HG03060 (cell line): ENCODE measurements around the gene SF3A1.
"Not testable (repeated sequence)": the region's sequence is repeated elsewhere in the genome, so short reads cannot be mapped to it uniquely, and the experiment has no call there.

Experiments used
- ATAC-seq: cut with Tn5 transposase; IDR thresholded peaks from one replicate; pipeline ENCODE4 v1.9.1; 2021; ENCODE audit warnings: low read depth, moderate number of reproducible peaks; ENCODE audit not compliant: unreplicated experiment

SF3A1 gene

DNA sequence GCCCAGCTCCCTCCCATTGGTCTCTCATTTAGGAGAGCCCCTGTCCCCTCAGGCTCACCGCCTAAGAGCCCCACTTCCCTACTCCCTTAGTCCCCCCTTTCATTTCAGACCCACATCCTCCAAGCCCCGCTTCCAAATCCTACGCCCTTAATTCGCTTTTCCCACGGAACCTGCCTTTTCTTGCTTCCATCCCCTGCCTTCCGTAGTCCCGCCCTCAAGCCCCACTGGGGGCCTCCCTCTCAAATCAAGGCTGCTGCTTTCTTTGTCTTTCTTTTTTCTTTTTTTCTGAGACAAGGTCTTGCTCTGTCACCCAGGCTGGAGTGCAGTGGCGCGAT is 509 bp upstream of the SF3A1 start:
- ATAC-seq, result no peak

DNA sequence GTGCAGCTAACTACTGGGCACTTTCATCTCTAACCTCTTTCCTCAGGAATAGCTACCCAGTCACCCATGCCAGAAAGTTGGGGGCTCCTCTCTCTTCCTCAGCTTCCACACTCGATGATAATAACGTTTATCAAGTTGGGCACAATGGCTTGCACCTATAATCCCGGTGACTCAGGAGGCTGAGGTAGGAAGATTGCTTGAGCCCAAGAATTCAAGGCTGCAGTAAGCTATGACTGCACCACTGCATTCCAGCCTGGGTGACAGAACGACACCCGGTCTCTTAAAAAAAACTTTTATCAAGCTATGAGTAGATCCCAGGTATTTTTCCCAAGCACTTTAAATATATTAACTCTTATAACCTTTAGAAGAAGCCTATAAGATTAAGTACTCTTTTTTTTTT is 2.0 kb downstream of the SF3A1 start:
- no peak for ATAC-seq

DNA sequence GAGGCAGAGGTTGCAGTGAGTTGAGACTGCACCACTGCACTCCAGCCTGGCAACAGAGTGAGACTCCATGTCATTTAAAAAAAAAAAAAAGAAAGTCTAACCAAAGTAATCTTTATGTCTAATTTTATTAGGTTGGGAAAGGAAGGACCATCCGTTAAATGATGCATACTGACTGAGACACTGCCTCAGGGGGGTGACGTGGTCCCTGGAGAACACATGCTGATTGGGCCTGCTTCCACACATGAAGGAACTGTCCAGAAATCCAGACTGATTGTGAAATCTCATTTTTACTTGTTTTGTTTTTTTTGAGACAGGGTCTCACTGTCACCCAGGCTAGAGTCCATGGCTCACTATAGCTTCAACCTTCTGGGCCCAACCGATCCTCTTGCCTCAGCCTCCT is 5.5 kb downstream of the SF3A1 start:
- no peak for ATAC-seq

DNA sequence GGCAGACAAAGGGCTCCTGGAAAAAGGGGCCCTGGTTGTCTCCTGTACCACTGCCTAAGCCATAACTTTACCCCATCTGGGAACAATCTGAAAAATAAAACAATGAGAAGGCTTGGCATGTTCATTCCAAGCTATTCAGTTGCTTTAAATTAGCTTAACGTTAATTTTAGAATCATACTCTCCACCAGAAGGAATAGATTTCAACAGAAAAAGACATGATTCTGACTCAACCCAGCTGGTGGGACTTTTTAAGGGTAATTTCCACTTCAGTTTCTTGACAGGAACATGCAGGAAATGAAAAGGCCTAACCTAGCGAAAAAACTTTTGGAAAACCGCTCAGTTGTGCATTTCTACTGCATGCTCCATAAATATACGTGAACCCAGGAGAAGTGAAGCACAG is 7.9 kb downstream of the SF3A1 start:
- no peak for ATAC-seq

DNA sequence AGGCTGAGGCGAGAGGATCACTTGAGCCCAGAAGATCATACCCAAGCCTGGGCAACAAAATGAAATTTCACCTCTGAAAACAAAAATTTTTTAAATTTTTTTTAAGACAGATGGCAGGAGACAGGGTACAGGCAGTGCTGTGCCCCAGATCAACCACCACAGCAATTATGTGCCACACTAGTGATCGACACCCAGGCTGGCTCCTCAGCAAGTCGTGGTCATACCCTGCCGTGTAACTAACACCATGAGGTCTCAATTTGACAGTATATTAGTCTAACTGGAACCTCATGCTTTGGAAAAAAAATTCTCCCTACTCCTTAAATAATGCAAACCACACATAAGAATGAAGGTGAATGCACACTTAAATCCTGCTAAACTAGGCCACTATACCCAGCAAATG is 8.3 kb downstream of the SF3A1 start:
- ATAC-seq, result no peak

DNA sequence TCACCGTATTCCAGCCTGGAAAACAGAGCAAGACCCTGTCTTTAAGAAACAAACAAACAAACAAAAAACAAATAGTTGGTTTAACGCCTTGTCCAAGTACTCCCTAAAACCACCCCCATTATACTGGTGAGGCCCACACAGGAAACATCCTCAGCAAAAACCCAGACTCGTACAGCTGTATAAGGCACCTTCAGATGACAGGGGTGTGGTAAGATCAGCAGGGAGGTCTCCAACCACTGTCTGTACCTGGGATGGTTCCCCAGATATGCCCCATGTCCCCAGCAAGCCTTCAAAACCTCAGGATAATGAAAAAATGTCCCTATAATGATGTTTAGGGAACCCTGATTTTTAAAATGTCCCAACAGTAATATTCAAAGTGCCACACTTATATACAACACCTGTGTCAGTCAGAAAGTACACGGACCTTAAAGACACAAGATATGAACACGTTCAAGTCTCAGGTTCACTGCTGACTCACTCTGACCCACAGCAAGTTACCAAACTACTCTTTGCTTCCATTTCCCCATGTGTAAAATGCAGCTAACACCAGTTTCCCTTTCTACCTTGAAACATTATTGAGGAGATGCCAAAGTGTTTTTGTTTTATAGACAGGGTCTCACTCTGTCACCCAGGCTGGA is 9.3 kb downstream of the SF3A1 start:
- no peak for ATAC-seq

DNA sequence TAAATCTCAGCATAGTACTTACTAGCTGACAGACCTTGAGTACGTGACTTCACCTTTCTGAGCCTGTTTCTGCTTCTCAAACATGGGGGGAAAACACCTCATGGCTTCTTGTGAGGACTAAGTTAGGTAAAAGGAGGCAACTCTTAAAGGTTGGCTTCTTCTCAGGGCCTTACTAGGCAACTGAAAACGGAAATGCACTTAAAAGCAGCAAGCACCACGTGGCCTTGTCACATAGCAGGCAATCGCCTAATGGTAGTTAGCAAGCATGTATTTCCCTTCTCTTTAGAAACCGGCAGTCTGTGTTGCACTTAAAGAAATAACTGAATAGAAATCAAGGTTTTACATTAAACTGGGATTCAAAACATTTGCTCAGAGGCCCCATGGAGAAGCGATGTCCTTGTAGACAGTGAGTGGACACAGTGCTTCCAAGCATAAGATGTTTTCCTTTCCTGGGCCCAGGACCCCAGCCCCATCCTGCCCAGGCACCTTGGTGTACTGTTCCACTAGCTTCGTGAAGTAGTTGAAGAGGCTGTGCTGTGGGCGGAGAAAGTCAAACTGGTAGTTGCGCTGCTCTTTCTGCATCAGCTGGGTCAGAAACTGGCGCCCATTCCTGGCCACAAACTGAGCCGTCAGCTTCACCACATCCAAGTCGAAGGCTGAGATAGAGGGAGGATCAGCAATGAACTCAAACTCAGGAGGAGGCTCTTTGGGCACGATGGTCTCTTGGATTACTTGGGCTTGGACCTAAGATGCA is 12.1 kb downstream of the SF3A1 start:
- ATAC-seq, result no peak

DNA sequence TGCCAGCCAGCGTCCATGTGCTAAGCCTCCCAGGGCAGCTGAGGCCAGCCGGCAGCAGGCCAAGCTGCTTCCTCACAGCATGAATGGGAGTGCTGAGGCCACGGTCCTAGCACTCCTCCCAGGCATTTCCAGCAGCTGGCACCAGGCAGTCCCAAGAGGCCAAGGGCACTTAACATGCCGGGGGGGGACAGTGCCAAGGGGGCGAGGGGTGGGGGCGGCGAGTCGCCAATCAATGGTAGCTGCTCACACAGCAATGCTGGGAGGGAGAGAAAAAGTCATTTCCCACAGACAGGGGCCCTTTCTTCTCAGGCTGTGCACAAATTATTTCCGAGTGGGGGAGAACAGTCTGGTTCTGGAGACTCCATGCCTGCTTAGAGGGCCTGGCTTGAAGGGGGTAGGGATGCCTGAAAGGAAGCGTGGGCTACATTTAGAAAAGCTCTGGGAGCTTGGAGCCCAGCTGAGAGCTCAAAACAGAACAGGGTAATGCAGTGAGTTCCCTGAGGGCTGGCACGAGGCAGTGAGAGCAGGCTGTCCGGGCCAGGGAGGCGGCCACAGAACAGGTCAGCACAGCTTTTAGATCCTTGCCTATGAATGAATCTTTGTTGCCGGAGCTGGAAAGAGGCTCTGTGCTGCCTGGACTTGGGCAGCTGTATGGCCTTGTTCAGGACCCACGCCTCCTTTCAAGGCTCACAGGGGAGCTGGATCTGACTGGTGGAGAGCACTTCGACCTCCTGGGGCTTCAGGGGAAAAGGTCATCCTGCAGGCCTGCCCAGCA is 15.6 kb downstream of the SF3A1 start:
- no peak for ATAC-seq

DNA sequence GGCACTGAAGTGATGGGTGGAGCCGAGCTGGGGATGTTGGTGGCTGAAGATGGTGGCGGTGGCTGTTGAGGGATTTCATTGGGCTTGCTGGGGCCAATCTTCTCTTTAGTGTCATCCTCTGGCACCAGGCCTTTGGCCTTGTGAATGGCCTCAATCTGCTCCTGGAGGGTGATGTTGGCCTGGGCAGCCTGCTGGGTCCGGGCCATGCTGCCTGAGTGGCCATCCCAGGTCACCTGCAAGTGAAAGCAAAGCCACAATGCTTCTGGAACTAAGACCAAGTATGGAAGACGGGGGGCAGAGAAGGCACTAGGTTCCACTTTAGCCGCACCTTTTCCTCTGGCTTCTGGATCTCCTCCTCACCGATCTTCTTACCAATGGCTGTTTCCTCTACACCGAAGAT is 17.9 kb downstream of the SF3A1 start:
- ATAC-seq, result no peak

DNA sequence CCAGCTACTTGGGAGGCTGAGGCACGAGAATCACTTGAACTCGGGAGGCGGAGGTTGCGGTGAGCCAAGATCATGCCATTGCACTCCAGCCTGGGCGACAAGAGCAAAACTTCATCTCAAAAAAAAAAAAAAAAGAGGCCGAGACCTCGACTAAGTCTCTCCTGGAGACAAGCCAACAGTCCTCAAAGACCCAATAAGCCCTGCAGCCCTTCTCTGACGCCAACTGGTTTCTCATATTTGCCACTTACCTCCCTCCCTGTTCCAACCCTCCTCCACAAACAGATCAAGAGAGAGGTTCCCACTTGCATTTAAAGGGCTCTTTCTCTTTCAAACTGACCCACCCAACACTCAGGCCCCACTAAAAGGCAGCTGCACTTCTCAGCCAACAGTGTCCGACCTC is 18.4 kb downstream of the SF3A1 start:
- not testable (repeated sequence) for ATAC-seq

DNA sequence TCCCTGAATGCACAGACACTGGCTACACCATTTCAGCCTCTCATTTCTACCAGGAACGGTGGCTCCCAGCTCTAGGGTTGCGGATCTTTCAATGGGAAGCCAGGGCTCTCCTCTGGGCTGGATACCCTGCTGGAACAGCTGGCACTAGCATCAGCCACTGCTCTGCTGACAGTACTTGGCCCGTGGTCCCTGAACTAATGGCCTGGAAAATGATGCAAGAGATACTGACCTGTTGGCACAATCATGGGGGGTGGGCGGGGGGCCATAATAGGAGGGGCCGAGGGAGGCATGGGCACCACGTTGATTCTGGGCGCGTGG is 19.3 kb downstream of the SF3A1 start:
- ATAC-seq, result no peak

DNA sequence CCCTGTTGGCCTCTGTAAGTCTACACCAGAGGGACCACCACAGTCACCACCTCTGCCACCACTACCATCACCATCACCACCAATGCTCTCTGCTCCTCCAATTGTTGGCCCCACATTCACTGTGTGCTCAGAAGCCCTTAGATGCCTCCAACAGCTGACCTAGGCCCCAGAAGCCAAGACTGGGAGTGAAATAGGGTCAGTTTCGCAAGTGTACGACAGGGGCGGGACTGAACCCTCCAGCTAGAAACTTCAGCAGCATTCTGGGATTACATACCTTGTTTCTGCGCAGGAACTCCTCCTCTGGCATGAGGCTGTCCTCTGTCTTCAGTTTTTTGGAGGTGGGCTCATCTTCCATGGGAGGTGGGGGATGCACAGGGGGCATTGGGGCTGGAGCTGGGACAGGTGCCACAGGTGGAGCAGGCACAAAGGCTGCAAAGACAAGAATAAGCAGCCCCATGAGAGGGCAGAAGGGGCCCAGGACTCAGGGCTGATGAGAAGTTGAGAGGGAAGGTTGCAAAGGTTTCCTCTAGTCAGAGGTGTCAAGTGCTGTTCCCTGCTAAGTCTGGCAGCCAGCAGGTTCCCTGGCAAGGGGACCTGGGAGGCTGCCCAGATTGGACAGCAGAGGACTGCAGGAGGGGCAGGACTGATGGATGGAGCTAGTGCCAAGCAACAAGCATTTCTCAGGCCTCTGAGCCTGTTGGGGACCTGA is 19.8 kb downstream of the SF3A1 start:
- ATAC-seq, result no peak

DNA sequence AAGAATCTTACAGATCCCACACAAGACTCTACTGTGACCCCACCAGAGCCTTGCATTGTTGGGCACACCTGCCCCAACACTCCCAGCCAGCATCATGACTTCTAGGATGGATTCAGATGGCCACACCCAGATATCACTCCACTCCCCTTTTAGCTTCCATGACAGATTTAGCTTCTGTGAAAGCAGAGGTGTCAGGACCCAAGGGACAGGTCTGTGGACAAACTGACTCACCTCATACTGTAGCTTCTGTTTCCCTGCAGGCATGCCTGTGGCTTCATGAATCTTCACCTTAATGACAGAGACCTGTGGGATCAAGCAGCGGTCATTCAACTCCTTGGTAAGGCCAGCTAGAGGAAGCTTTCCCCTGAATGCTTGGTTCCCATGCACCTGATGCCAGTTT is 21.5 kb downstream of the SF3A1 start:
- ATAC-seq, result no peak

DNA sequence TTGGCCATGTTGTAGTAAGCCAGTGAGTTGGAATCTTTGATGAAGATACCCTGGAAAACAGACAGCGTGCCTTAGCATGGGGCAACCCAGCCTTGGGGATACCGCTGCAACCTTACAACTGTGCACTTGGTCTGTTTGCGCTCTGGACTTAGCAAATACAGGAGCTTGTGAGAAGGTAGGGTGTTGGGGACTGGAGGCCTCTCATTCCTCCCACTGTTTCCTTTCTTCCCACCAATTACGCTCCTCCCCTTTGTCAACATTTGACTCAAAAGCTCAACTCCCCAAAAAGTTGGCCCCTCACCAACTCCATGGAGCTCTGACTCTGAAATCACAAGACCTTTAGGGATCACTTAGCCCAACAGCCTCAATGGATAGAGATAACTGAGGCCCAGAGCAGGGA is 22.0 kb downstream of the SF3A1 start:
- ATAC-seq, result no peak

DNA sequence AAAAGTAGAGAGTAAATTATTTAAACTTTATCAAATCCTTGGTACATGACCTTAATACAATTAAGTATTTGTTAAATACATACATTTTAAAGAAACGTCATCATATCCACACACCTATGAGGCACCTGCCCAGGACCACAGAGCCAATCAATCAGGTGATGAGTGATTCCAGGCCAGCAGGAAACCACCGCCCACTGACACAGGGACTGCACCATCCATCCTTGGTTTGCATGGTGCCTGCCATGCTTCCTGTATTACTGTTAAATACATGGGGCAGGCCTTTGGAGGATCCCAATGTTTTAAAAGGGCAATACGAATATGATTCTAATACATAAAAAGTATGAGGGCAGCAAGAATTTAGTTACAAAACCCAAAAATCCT is 23.0 kb downstream of the SF3A1 start:
- ATAC-seq, result no peak

DNA sequence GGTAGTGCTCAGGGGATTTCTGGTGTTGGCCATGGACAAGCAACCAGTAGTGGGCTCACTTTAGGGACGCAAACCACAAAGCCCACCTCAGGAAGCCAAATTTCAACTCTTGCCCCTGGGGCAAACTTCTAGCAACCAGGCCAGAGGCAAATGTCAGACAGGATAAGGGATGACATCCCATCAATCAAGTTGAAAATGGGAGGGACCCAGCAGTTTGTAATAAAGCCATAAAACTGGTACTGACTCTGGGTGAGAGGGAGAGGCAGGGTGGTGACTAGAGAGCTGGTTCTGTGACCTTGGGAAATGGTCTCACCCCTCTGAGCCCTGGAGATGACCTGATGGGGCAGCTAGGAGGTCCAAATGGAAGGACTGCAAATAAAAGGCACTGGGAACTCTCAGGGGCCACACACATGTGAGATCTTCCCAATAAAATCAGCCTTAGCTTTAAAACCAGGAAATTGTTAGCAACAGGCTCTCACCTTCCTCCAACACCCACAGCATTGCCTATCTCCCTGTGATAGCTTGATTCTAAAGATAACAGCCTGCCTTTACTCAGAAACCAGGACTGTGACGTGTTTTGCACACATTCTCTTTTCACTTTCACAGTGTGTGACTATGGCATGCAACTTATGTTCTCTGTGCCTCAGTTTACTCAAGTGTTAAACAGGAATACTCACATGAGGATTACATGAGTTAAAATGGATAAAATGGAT is 23.5 kb downstream of the SF3A1 start:
- ATAC-seq, result no peak

DNA sequence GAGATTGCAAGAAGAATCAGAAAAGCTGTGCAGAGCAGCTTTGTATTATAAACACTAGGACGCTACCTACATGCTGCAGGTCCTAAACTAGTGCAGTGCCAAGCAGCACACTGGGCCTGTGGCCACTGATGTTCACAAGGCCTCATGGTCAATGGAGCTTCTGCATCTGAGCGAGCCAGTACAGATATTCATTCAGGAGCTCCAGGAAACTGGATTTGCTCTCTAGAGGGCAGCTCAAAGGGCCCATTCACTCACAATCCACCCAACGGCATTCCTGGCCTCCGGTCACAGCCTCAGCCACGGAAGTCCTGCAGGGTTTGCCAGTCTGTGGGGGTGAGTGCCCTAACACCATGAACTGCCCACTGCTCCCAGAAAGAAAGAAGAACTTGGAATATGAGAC is 24.1 kb downstream of the SF3A1 start:
- no peak for ATAC-seq

DNA sequence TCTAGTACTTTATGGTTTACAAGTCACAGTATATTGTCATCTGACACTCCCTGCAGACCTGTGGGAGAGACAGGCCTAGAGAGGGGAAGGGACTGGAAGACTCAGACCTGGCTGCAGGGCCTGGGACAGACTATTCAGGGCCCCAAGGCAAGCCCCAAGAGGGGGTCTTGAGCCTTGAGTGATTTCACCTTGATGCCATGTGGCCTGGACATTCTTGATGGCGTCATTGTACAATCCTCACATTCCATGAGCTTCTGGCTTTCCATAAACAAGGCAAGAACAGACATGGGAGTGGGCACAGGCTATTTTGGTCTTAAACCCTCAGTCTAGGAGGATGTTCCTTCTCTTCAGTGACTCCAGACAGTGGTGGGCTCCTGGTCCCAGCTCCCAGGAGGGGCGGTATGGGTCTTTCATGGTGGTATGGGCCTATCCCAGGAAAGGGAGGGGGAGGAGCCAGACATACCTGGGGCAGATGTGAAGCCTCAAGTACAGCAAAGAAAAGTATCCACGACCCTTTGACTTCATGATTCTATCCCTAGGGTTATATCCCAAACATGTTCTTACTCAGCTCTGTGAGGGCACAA is 28.1 kb downstream of the SF3A1 start:
- ATAC-seq, result no peak

DNA sequence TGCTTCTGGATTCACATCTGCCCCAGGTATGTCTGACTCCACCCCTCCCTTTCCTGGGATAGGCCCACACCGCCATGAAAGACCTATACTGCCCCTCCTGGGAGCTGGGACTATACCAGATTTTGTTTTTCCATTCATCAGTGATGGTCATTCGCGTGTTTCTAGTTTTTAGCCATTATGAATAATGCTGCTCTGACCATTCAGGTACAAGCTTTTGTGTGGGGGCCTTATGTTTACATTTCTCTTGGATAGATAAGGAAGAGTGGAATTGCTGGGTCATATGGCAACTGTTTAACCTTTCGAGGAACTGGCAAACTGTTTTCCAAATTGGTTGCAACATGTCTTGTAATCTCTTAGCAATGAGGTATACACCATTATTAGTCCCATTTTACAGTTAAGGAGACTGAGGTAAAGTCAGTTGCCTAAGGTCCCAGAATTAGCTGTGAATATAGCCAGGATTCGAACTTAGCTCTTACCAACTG is 28.8 kb downstream of the SF3A1 start:
- no peak for ATAC-seq

DNA sequence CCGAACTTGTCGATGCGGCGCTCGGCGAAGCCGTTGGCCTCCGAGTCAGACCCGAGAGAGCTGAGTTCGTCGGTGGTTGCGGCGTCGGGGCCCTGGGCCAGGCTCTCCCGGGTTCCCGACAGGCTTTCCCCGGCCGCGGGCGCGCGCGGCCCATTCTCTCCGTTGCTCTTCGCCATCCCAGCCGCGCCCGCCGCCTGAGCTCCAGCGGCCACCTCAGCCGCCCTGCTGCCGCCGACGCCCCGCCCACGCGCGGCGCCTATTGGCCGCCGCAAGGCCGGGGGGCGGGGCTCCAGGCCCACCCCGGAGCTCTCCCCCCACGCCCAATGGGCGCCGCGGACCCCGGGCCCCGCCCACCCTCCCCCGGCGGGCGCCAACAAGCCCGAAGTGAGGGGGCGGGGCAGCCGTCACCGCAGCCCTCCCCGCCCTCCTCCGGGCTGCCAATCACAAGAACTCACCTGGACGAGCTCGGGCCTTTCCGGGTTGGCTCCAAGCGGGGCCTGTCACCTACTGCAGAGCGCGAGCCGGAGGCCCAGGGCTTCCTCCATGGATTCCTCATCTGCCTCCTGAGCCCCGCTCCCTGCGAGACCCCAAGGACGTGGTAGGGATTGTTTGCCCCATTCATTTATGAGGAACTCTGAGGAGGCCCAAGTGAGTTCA is 29.9 kb downstream of the SF3A1 start, which contains the start of gene TBC1D10A:
Gene TBC1D10A, minus strand, starts transcription at position 236 of the 657 bp plus-strand sequence. Its CDS starts 60 bp downstream, at position 176.
- no peak for ATAC-seq
